ENCODE measurements around the gene TOR1A. TPM values are rescaled to one million over a fixed set of nuclear protein-coding genes. Genes with fewer than 3 reads are reported as not detected.
A peak's percentile ranks its signal among the peaks of the same experiment; 100 is the strongest.
"Not testable (repeated sequence)": the region's sequence is repeated elsewhere in the genome, so short reads cannot be mapped to it uniquely, and the experiment has no call there.

TOR1A gene
- total RNA-seq, 1 experiment from 2014 or later: 53.2 TPM

- DNase-seq (ENCODE audit: low spot score): peak; percentile 54
Measured at GRCh38 chr9:129783516-129784361, 40.2 kb downstream of the TOR1A start.

- no peak for DNase-seq (ENCODE audit: low spot score)
Measured at GRCh38 chr9:129781981-129782380, 42.0 kb downstream of the TOR1A start.

- no peak for DNase-seq (ENCODE audit: low spot score)
Measured at GRCh38 chr9:129781131-129781530, 42.8 kb downstream of the TOR1A start.

- no peak for DNase-seq (ENCODE audit: low spot score)
Measured at GRCh38 chr9:129779560-129780190, 44.3 kb downstream of the TOR1A start.

- DNase-seq (ENCODE audit: low spot score): no peak
Measured at GRCh38 chr9:129778469-129778868, 45.5 kb downstream of the TOR1A start.

GRCh38 chr9:129777769-129778130 lies 46.2 kb downstream of the TOR1A start:
- DNase-seq (ENCODE audit: low spot score): no peak

GRCh38 chr9:129776938-129777768 lies 46.8 kb downstream of the TOR1A start:
- peak; percentile 97 for DNase-seq (ENCODE audit: low spot score)

GRCh38 chr9:129776566-129776937 lies 47.4 kb downstream of the TOR1A start:
- no peak for DNase-seq (ENCODE audit: low spot score)

- DNase-seq (ENCODE audit: low spot score): not testable (repeated sequence)
Measured at GRCh38 chr9:129776096-129776495, 47.8 kb downstream of the TOR1A start.

GRCh38 chr9:129775448-129775798 lies 48.5 kb downstream of the TOR1A start:
- no peak for DNase-seq (ENCODE audit: low spot score)

- no peak for DNase-seq (ENCODE audit: low spot score)
Measured at GRCh38 chr9:129774791-129775447, 49.0 kb downstream of the TOR1A start.

- DNase-seq (ENCODE audit: low spot score): peak; percentile 56
Measured at GRCh38 chr9:129773262-129774048, 50.5 kb downstream of the TOR1A start.

- DNase-seq (ENCODE audit: low spot score): no peak
Measured at GRCh38 chr9:129770741-129771140, 53.2 kb downstream of the TOR1A start.

GRCh38 chr9:129769669-129770068 lies 54.3 kb downstream of the TOR1A start:
- DNase-seq (ENCODE audit: low spot score): no peak

GRCh38 chr9:129768486-129768885 lies 55.5 kb downstream of the TOR1A start:
- no peak for DNase-seq (ENCODE audit: low spot score)

- DNase-seq (ENCODE audit: low spot score): no peak
Measured at GRCh38 chr9:129765764-129766317, 58.1 kb downstream of the TOR1A start.

GRCh38 chr9:129762985-129763926 lies 60.7 kb downstream of the TOR1A start:
- no peak for DNase-seq (ENCODE audit: low spot score)
